ENCODE results near the gene IMMP2L.

DNA sequence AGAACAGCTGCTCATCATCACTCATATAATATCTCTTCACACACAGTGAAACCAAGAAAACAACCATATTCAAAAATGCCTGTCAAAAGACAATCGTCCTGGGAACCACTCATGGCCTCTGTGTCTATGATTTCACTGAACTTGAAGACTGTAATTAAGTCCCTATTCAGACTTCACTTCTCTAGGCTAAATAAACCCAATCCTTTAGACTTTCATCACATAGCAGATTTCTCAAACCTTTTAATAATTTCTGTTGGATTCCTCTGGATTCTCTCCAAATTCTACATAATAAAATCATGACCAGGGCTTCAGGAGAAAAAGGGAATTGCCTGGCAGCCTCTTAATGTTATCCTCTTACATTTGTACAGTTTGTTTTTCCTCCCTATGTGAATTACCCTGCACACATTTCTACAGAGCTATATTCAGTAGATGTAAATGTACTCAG, 270.2 kb downstream of the IMMP2L start:
- TF ChIP-seq ZNF644 (CRISPR knock-in tag; IDR thresholded peaks at IDR 0.05; ENCODE audit: low read depth) (no peak), EP300 (IDR thresholded peaks at IDR 0.05; ENCODE audit: low read depth in 2 of 2, low read length in 2 of 2) (no peak), EP300 (CRISPR knock-in tag; IDR thresholded peaks at IDR 0.05; ENCODE audit: borderline replicate concordance) (no peak), POLR2A (IDR thresholded peaks at IDR 0.05; ENCODE audit: insufficient read depth in 1 of 2, low read depth in 2 of 2, low read length in 2 of 2) (no peak), MEIS1 (CRISPR knock-in tag; IDR thresholded peaks at IDR 0.05; ENCODE audit: borderline replicate concordance) (no peak), ASH2L (IDR thresholded peaks at IDR 0.05; ENCODE audit: insufficient read length, low read depth, low read length) (no peak), RBM22 (optimal IDR thresholded peaks at IDR 0.05; ENCODE audit: low read length) (no peak), BRCA1 (CRISPR knock-in tag; IDR thresholded peaks at IDR 0.05) (no peak), ZNF367 (CRISPR knock-in tag; IDR thresholded peaks at IDR 0.05; ENCODE audit: borderline replicate concordance) (no peak)
- TF ChIP-seq, protein P1, sequence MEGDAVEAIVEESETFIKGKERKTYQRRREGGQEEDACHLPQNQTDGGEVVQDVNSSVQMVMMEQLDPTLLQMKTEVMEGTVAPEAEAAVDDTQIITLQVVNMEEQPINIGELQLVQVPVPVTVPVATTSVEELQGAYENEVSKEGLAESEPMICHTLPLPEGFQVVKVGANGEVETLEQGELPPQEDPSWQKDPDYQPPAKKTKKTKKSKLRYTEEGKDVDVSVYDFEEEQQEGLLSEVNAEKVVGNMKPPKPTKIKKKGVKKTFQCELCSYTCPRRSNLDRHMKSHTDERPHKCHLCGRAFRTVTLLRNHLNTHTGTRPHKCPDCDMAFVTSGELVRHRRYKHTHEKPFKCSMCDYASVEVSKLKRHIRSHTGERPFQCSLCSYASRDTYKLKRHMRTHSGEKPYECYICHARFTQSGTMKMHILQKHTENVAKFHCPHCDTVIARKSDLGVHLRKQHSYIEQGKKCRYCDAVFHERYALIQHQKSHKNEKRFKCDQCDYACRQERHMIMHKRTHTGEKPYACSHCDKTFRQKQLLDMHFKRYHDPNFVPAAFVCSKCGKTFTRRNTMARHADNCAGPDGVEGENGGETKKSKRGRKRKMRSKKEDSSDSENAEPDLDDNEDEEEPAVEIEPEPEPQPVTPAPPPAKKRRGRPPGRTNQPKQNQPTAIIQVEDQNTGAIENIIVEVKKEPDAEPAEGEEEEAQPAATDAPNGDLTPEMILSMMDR (CRISPR knock-in tag; IDR thresholded peaks at IDR 0.05): no peak

All from HepG2 (cell line).